ENCODE measurements around the gene ZFC3H1.
"Not testable (repeated sequence)": the region's sequence is repeated elsewhere in the genome, so short reads cannot be mapped to it uniquely, and the experiment has no call there.

The ZFC3H1 gene

DNA sequence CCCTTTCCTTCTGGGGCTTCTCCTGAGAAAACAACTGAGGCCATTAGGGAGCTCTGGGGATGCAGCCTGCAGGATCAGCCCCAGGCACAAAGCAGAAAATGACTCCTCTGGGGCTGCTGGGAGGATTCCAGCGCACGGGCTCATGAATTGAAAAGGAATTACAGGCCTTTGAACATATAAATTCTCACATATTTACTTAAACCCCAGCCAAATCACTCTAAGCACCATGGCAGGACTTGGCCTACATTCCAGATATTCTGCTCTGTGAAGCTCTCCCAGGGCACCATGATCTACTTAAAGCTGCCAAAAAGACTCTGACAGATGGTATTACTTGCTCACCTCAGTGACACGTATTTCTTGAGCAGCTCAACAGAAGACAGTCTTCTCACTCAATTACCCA is 87.2 kb downstream of the ZFC3H1 start:
- DNase-seq (ENCODE audit: low read depth, low spot score): no peak
- TF ChIP-seq, protein P1, sequence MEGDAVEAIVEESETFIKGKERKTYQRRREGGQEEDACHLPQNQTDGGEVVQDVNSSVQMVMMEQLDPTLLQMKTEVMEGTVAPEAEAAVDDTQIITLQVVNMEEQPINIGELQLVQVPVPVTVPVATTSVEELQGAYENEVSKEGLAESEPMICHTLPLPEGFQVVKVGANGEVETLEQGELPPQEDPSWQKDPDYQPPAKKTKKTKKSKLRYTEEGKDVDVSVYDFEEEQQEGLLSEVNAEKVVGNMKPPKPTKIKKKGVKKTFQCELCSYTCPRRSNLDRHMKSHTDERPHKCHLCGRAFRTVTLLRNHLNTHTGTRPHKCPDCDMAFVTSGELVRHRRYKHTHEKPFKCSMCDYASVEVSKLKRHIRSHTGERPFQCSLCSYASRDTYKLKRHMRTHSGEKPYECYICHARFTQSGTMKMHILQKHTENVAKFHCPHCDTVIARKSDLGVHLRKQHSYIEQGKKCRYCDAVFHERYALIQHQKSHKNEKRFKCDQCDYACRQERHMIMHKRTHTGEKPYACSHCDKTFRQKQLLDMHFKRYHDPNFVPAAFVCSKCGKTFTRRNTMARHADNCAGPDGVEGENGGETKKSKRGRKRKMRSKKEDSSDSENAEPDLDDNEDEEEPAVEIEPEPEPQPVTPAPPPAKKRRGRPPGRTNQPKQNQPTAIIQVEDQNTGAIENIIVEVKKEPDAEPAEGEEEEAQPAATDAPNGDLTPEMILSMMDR (IDR thresholded peaks at IDR 0.05; ENCODE audit: insufficient read depth, low read length, missing control alignments): no peak
- POLR2A ChIA-PET: no interaction called here
- H3K4me3 ChIP-seq (ENCODE audit: low read depth, low read length): no peak overlapping the region
- CTCF ChIA-PET: interaction anchor here (1.3 kb wide), 1 partner anchor 13 kb away, joined by 3 read pairs; no protein-coding TSS in a partner anchor

DNA sequence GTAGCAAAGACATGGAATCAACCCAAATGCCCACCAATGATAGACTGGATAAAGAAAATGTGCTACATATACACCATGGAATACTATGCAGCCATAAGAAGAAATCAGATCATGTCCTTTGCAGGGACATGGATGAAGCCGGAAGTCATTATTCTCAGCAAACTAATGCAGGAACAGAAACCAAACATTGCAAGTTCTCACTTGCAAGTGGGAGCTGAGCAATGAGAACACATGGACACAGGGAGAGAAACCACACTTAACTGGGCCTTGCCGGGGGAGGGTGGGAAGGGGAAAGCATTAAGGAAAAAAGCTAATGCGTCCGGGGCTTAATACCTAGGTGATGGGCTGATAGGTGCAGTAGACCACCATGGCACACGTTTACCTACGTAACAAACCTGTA is 93.8 kb downstream of the ZFC3H1 start:
- CTCF ChIA-PET: interaction anchor here (0.7 kb wide), 1 partner anchor 154 kb away, joined by 3 read pairs; no protein-coding TSS in a partner anchor
- H3K4me3 ChIP-seq (ENCODE audit: low read depth, low read length); POLR2A ChIA-PET; DNase-seq (ENCODE audit: low read depth, low spot score): not testable (repeated sequence)

DNA sequence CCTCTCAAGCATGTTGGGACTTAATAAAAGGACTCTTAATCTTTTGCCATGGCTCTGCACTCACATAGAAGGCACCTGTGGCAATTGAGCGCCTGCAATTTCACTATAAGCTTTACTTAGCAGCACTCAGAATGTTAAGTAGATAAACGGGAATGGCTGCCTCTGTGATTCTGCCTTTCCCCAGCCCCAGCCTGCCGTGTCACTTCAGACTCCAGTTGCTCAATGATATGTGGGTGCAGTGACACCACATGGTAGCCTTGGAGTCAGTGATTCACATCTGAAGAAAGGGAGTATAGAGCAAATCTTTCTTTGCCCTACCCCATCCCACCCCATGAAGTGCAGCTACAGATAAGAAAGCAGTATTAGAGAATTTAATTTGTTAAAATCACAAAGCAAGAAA is 96.1 kb downstream of the ZFC3H1 start:
- no peak overlapping the region for H3K4me3 ChIP-seq (ENCODE audit: low read depth, low read length)
- ChIA-PET POLR2A (no interaction called here), CTCF (interaction anchor here (1.5 to 2.1 kb wide), 2 partner anchors 16 to 180 kb away, joined by 5 to 8 read pairs; no protein-coding TSS in a partner anchor)
- TF ChIP-seq, protein P1 (IDR thresholded peaks at IDR 0.05; ENCODE audit: insufficient read depth, low read length, missing control alignments): no peak
- DNase-seq (ENCODE audit: low read depth, low spot score): no peak

DNA sequence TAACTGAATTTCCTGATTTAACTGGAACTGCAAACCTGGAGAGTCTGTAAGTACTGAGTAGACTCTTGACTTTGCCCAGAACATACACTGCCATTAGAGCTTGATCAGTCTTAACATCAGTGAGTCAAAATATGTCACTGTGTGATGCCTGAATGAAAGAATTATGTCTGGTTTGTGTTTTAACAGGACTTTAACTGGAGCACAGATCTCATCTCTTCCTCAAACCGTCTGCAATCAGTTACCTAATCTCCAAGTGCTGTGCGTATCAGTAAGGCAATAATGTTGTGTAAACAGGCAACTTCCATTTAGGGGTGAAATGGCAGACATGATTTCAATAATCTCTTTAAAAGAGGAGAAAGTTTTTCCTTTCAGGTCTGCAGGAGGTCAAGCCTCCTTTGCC is 97.0 kb downstream of the ZFC3H1 start:
- ChIA-PET CTCF (no interaction called here), POLR2A (no interaction called here)
- DNase-seq (ENCODE audit: low read depth, low spot score): no peak
- TF ChIP-seq, protein P1 (IDR thresholded peaks at IDR 0.05; ENCODE audit: insufficient read depth, low read length, missing control alignments): no peak
- H3K4me3 ChIP-seq (ENCODE audit: low read depth, low read length): no peak overlapping the region

DNA sequence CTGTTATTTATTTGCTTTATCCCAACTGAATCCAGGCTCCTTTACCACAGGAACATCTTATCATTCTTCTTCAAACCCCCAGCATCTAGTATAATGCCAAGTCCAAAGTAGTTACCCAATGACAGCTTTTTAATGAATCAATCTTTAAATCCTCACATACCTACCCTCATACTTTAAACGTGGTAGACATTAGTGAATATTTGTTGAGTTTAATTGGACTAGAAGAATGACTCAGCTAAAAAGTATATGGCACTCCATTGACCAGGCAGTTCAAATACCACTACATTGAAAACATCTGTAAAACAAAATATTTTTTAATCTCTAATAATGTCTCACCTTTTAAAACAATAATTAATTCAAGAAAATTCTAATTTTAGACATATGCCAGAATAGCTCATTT is 98.1 kb downstream of the ZFC3H1 start:
- ChIA-PET POLR2A (interaction anchor here (0.5 kb wide), 1 partner anchor 182 kb away, joined by 3 read pairs; no protein-coding TSS in a partner anchor), CTCF (interaction anchor here (0.9 to 1.4 kb wide), 4 partner anchors 8 to 169 kb away, joined by 3 to 4 read pairs (median 3); partner anchors contain the start of gene TMEM19)

DNA sequence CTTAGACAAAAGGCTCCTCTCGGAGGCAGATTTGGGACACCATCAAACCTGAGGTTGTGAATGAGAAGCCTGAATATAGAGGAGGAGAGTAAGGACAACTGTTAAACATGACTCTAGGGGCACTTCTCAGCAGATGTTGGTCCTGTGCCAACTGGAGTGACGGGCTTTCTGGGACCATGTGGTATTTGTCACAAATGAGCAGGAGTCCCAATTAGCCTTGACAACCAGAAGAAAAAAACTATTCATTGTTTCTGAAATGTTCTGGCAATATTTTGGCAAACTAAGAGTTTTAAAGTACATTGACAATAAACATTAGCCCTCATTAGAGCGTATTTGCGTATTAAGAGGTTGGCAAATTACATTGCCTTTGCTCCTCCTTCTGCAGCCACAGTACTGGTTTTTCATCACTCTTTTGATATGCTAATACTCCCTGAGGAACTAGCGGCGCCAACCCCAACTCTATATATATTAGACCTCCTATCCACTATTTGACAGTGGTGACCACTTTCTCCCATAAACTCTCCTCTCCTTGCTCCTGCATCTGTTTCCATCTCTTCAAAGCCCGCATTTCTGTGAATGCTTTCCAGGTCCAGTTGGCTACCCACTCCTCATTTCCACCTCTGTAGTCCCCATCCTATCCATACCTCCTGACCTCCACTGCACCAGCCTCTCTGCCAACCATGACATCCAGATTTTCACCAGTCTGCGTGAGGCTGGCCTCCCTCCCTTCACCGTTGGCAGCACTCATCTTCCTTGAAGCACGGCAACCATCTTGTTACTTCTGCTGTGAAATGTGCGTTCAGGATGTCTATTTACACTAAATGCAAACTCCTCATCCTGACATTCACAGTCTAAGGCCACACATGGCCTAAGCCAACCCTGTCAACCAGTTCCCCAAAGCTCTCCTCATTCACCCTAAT is 100.7 kb downstream of the ZFC3H1 start:
- TF ChIP-seq, protein P1 (IDR thresholded peaks at IDR 0.05; ENCODE audit: insufficient read depth, low read length, missing control alignments): no peak
- ChIA-PET POLR2A (no interaction called here), CTCF (interaction anchor here (0.8 kb wide), 1 partner anchor 13 kb away, joined by 3 read pairs; no protein-coding TSS in a partner anchor)
- H3K4me3 ChIP-seq (ENCODE audit: low read depth, low read length): no peak overlapping the region
- no peak for DNase-seq (ENCODE audit: low read depth, low spot score)

More for the DNA sequence above, 98.1 kb downstream of the ZFC3H1 start:
- TF ChIP-seq, protein P1 (IDR thresholded peaks at IDR 0.05; ENCODE audit: insufficient read depth, low read length, missing control alignments): no peak
- no peak for DNase-seq (ENCODE audit: low read depth, low spot score)
- H3K4me3 ChIP-seq (ENCODE audit: low read depth, low read length): no peak overlapping the region
